ENCODE measurements around the gene NCKAP5.

The NCKAP5 gene

DNA sequence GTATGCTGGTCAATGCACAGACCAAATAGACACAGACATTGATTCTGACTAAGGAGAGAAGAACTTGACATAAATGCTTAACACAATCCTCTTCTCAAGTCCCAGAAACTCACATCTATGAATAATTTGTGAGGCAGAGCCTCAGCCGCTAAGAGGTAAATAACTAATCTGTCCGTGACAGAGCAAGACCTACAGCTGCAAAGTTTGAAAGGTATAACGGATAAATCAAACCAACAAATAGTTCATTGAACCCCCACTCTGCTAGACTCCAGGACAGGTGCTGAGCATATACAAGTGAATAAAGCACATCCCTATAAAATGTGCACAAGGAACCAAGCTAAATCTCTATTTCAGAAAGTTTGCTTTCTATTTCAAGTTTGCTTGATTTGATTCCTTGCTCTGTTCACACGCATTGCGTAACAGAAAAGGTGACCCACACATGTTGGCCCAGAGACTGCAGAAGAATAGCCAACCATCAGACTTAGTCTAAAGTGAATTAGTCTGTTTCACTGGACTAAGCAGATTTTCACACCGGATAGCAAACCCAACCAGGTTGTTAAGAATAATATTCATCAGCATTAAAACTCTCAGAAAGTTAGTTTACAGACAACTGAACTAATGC lies 51.7 kb downstream of the NCKAP5 start:
- TF ChIP-seq TCF12 (IDR thresholded peaks at IDR 0.05; ENCODE audit: low read depth): no peak
- no peak for TF ChIP-seq TAF1 (IDR thresholded peaks at IDR 0.05; ENCODE audit: low read depth)
- TF ChIP-seq EP300 (IDR thresholded peaks at IDR 0.05; ENCODE audit: borderline replicate concordance): no peak
- TF ChIP-seq CEBPB (IDR thresholded peaks at IDR 0.05): peak; percentile 58
- no peak for TF ChIP-seq TEAD4 (IDR thresholded peaks at IDR 0.05)

GRCh38 chr2:133515271-133515670 lies 53.0 kb downstream of the NCKAP5 start:
- TF ChIP-seq TEAD4 (IDR thresholded peaks at IDR 0.05) (no peak), CREB1 (IDR thresholded peaks at IDR 0.05; ENCODE audit: low read depth) (no peak), FOXM1 (IDR thresholded peaks at IDR 0.05; ENCODE audit: borderline replicate concordance, low read depth) (no peak), USF1 (IDR thresholded peaks at IDR 0.05) (no peak), EP300 (IDR thresholded peaks at IDR 0.05; ENCODE audit: borderline replicate concordance) (no peak), TCF12 (IDR thresholded peaks at IDR 0.05; ENCODE audit: low read depth) (no peak), RAD21 (IDR thresholded peaks at IDR 0.05; ENCODE audit: low read depth) (no peak), NFIC (IDR thresholded peaks at IDR 0.05) (no peak), TAF1 (IDR thresholded peaks at IDR 0.05; ENCODE audit: low read depth) (no peak), EGR1 (IDR thresholded peaks at IDR 0.05) (no peak), ZBTB7A (IDR thresholded peaks at IDR 0.05; ENCODE audit: low read depth) (no peak), YY1 (IDR thresholded peaks at IDR 0.05; ENCODE audit: low read depth) (no peak), CEBPB (IDR thresholded peaks at IDR 0.05) (no peak)
- TF ChIP-seq, protein P1, sequence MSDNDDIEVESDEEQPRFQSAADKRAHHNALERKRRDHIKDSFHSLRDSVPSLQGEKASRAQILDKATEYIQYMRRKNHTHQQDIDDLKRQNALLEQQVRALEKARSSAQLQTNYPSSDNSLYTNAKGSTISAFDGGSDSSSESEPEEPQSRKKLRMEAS (IDR thresholded peaks at IDR 0.05): no peak
- TF ChIP-seq, protein P2, sequence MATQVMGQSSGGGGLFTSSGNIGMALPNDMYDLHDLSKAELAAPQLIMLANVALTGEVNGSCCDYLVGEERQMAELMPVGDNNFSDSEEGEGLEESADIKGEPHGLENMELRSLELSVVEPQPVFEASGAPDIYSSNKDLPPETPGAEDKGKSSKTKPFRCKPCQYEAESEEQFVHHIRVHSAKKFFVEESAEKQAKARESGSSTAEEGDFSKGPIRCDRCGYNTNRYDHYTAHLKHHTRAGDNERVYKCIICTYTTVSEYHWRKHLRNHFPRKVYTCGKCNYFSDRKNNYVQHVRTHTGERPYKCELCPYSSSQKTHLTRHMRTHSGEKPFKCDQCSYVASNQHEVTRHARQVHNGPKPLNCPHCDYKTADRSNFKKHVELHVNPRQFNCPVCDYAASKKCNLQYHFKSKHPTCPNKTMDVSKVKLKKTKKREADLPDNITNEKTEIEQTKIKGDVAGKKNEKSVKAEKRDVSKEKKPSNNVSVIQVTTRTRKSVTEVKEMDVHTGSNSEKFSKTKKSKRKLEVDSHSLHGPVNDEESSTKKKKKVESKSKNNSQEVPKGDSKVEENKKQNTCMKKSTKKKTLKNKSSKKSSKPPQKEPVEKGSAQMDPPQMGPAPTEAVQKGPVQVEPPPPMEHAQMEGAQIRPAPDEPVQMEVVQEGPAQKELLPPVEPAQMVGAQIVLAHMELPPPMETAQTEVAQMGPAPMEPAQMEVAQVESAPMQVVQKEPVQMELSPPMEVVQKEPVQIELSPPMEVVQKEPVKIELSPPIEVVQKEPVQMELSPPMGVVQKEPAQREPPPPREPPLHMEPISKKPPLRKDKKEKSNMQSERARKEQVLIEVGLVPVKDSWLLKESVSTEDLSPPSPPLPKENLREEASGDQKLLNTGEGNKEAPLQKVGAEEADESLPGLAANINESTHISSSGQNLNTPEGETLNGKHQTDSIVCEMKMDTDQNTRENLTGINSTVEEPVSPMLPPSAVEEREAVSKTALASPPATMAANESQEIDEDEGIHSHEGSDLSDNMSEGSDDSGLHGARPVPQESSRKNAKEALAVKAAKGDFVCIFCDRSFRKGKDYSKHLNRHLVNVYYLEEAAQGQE (IDR thresholded peaks at IDR 0.05; ENCODE audit: low read depth): no peak

DNA sequence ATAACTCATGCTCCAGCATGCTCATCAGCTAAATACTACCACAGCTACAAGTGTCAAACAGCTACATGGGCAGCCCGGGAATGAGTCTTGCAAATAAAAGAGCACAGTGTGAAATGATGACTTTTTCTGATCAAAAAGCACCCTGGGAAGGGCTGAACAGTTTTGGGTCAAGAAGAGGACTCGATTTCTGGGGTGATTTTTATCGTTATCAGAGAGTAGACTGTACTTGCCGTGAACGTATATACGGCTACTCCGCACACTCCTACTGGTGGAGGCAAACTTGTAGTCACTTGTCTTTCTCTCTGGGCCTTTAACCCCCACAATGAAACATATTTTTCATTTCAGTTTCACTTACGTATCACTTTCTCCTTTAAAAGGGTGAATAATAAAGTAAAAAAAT lies 54.4 kb downstream of the NCKAP5 start:
- TF ChIP-seq ZBTB7A (IDR thresholded peaks at IDR 0.05; ENCODE audit: low read depth) (no peak), TCF12 (IDR thresholded peaks at IDR 0.05; ENCODE audit: low read depth) (no peak), EP300 (IDR thresholded peaks at IDR 0.05; ENCODE audit: borderline replicate concordance) (no peak), NFIC (IDR thresholded peaks at IDR 0.05) (no peak), RAD21 (IDR thresholded peaks at IDR 0.05; ENCODE audit: low read depth) (no peak), CREB1 (IDR thresholded peaks at IDR 0.05; ENCODE audit: low read depth) (no peak), TAF1 (IDR thresholded peaks at IDR 0.05; ENCODE audit: low read depth) (no peak), TEAD4 (IDR thresholded peaks at IDR 0.05) (no peak), USF1 (IDR thresholded peaks at IDR 0.05) (no peak), YY1 (IDR thresholded peaks at IDR 0.05; ENCODE audit: low read depth) (no peak)
- TF ChIP-seq, protein P2 (IDR thresholded peaks at IDR 0.05; ENCODE audit: low read depth): no peak

DNA sequence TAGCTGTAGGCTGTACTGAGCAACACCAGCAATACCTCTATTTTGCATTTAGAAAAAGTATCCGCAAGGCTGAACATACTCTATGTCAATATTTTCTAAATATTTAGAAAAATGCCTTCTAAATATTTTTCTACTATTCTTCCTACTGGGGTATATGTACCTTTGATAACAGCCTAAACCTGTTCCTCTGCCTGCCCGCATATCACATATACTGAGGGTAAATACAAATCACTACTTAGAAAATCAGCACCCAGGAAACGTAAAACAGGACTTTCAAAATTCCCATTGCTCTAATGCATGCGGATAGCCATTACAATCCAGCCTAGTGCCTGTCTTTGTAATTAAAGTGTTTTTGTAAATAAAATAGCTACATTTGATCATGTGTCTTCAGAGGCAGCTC lies 56.1 kb downstream of the NCKAP5 start:
- TF ChIP-seq FOXM1 (IDR thresholded peaks at IDR 0.05; ENCODE audit: borderline replicate concordance, low read depth) (no peak), TEAD4 (IDR thresholded peaks at IDR 0.05) (no peak), USF1 (IDR thresholded peaks at IDR 0.05) (no peak), EP300 (IDR thresholded peaks at IDR 0.05; ENCODE audit: borderline replicate concordance) (no peak), EGR1 (IDR thresholded peaks at IDR 0.05) (no peak), CREB1 (IDR thresholded peaks at IDR 0.05; ENCODE audit: low read depth) (no peak), CEBPB (IDR thresholded peaks at IDR 0.05) (no peak)

GRCh38 chr2:133511679-133512078 lies 56.6 kb downstream of the NCKAP5 start:
- TF ChIP-seq, protein P2 (IDR thresholded peaks at IDR 0.05; ENCODE audit: low read depth): no peak
- TF ChIP-seq EP300 (IDR thresholded peaks at IDR 0.05; ENCODE audit: borderline replicate concordance) (no peak), TCF12 (IDR thresholded peaks at IDR 0.05; ENCODE audit: low read depth) (no peak), USF1 (IDR thresholded peaks at IDR 0.05) (no peak), EGR1 (IDR thresholded peaks at IDR 0.05) (no peak), TEAD4 (IDR thresholded peaks at IDR 0.05) (no peak), YY1 (IDR thresholded peaks at IDR 0.05; ENCODE audit: low read depth) (no peak), ZBTB7A (IDR thresholded peaks at IDR 0.05; ENCODE audit: low read depth) (no peak), CREB1 (IDR thresholded peaks at IDR 0.05; ENCODE audit: low read depth) (no peak), CEBPB (IDR thresholded peaks at IDR 0.05) (no peak), RAD21 (IDR thresholded peaks at IDR 0.05; ENCODE audit: low read depth) (no peak), NFIC (IDR thresholded peaks at IDR 0.05) (no peak), FOXM1 (IDR thresholded peaks at IDR 0.05; ENCODE audit: borderline replicate concordance, low read depth) (no peak)
- TF ChIP-seq, protein P1 (IDR thresholded peaks at IDR 0.05): no peak
